BLaER1 treated with 17β-estradiol and CSF1 and Interleukin-3, amounts not matched to agents 10 nM and 100 nM (cell line): ENCODE measurements around the gene UBA52.

Source experiments
- H3K27ac ChIP-seq, 11 experiments: shearing (Covaris generic); formaldehyde crosslinking; 2 replicates each; pipeline ENCODE4 v1.8.1; 2022
- H3K27me3 ChIP-seq, 11 experiments: shearing (Covaris generic); formaldehyde crosslinking; 2 replicates each; pipeline ENCODE4 v1.8.1; 2022
- H3K36me3 ChIP-seq, 11 experiments: shearing (Covaris generic); formaldehyde crosslinking; 2 replicates each; pipeline ENCODE4 v1.8.1; 2022
- H3K4me1 ChIP-seq, 10 experiments: shearing (Covaris generic); formaldehyde crosslinking; 2 replicates each; pipeline ENCODE4 v1.8.1; 2022
- H3K4me2 ChIP-seq, 11 experiments: shearing (Covaris generic); formaldehyde crosslinking; 2 replicates each; pipeline ENCODE4 v1.8.1; 2022
- H3K4me3 ChIP-seq, 10 experiments: shearing (Covaris generic); formaldehyde crosslinking; 2 replicates each; pipeline ENCODE4 v1.8.1; 2022
- H3K9ac ChIP-seq, 11 experiments: shearing (Covaris generic); formaldehyde crosslinking; 2 replicates each; pipeline ENCODE4 v1.8.1; 2022
- H3K9me3 ChIP-seq, 11 experiments: shearing (Covaris generic); formaldehyde crosslinking; replicated peaks in 1 of 11; 2 replicates each; pipeline ENCODE4 v1.8.1; 2022
- H4K20me1 ChIP-seq, 11 experiments: shearing (Covaris generic); formaldehyde crosslinking; 2 replicates each; pipeline ENCODE4 v1.8.1; 2022
- Cebpa-rat ChIP-seq, 11 experiments: shearing (Covaris generic); IDR thresholded peaks; 2 replicates each; pipeline ENCODE4 v1.8.1; 2022

The UBA52 gene

GRCh38 chr19:18607226-18608101 lies 35.8 kb downstream of the UBA52 start:
- H3K27ac ChIP-seq: no peak overlapping the region
- peak overlapping the region in 1 of 10 experiments; percentile 19; a peak in 2 of 20 replicates for H3K4me3 ChIP-seq

GRCh38 chr19:18608102-18608804 lies 36.6 kb downstream of the UBA52 start:
- H3K4me2 ChIP-seq: no peak overlapping the region

More at GRCh38 chr19:18607226-18608101, 35.8 kb downstream of the UBA52 start:
- no peaks in the 10 kb centered on the region for H3K9me3 ChIP-seq
- H3K4me1 ChIP-seq: peaks cover 26 to 50% (median 44%) of the 10 kb centered on the region in 10 experiments
- TF ChIP-seq Cebpa-rat (IDR thresholded peaks at IDR 0.05): no peak
- H3K36me3 ChIP-seq: no peaks in the 10 kb centered on the region
- peaks cover 98 to 100% (median 100%) of the 10 kb centered on the region in 11 experiments for H3K27me3 ChIP-seq
- no peak overlapping the region for H3K9ac ChIP-seq
- H4K20me1 ChIP-seq: peaks cover 0 to 91% (median 84%) of the 10 kb centered on the region in 11 experiments; a peak in 19 of 22 replicates
- peak overlapping the region; percentile 1 to 55 (median 28); a peak in 11 of 22 replicates for H3K4me2 ChIP-seq

GRCh38 chr19:18608805-18609716 lies 37.4 kb downstream of the UBA52 start:
- TF ChIP-seq Cebpa-rat (IDR thresholded peaks at IDR 0.05): no peak
- no peak overlapping the region for H3K27ac ChIP-seq
- H3K4me3 ChIP-seq: no peak overlapping the region
- H3K4me2 ChIP-seq: no peak overlapping the region
- H3K9me3 ChIP-seq: no peaks in the 10 kb centered on the region
- H4K20me1 ChIP-seq: peaks cover 0 to 93% (median 84%) of the 10 kb centered on the region in 11 experiments; a peak in 19 of 22 replicates
- peaks cover 98 to 100% (median 100%) of the 10 kb centered on the region in 11 experiments for H3K27me3 ChIP-seq
- no peaks in the 10 kb centered on the region for H3K36me3 ChIP-seq
- no peak overlapping the region for H3K9ac ChIP-seq
- H3K4me1 ChIP-seq: peaks cover 33 to 56% (median 50%) of the 10 kb centered on the region in 10 experiments

More at GRCh38 chr19:18608102-18608804, 36.6 kb downstream of the UBA52 start:
- Histone ChIP-seq H3K4me3 (no peak overlapping the region), H3K27me3 (peaks cover 98 to 100% (median 100%) of the 10 kb centered on the region in 11 experiments), H4K20me1 (peaks cover 0 to 91% (median 84%) of the 10 kb centered on the region in 11 experiments; a peak in 19 of 22 replicates), H3K36me3 (no peaks in the 10 kb centered on the region), H3K9ac (no peak overlapping the region), H3K27ac (no peak overlapping the region), H3K9me3 (no peaks in the 10 kb centered on the region), H3K4me1 (peaks cover 33 to 56% (median 50%) of the 10 kb centered on the region in 10 experiments)
- TF ChIP-seq Cebpa-rat (IDR thresholded peaks at IDR 0.05): no peak

- Histone ChIP-seq H3K36me3 (no peaks in the 10 kb centered on the region), H3K27ac (no peak overlapping the region), H3K4me1 (peaks cover 33 to 56% (median 50%) of the 10 kb centered on the region in 10 experiments), H4K20me1 (peaks cover 0 to 93% (median 82%) of the 10 kb centered on the region in 11 experiments; a peak in 19 of 22 replicates), H3K4me3 (peak overlapping the region in 2 of 10 experiments; percentile 5 to 46; a peak in 1 of 20 replicates), H3K9me3 (no peaks in the 10 kb centered on the region), H3K27me3 (peaks cover 98 to 100% (median 100%) of the 10 kb centered on the region in 11 experiments), H3K4me2 (peak overlapping the region in 4 of 11 experiments; percentile 86 to 94 (median 88); a peak in 4 of 22 replicates), H3K9ac (no peak overlapping the region)
- no peak for TF ChIP-seq Cebpa-rat (IDR thresholded peaks at IDR 0.05)
Measured at GRCh38 chr19:18609717-18610051, 38.0 kb downstream of the UBA52 start.

GRCh38 chr19:18610245-18610555 lies 38.5 kb downstream of the UBA52 start:
- Histone ChIP-seq H3K4me3 (peak overlapping the region in 5 of 10 experiments; percentile 5 to 46 (median 42); a peak in 5 of 20 replicates), H3K4me2 (peak overlapping the region in 10 of 11 experiments; percentile 29 to 94 (median 75); a peak in 16 of 22 replicates), H3K4me1 (peaks cover 33 to 55% (median 50%) of the 10 kb centered on the region in 10 experiments), H3K9me3 (no peaks in the 10 kb centered on the region), H4K20me1 (peaks cover 0 to 88% (median 76%) of the 10 kb centered on the region in 11 experiments; a peak in 19 of 22 replicates), H3K27ac (no peak overlapping the region), H3K36me3 (no peaks in the 10 kb centered on the region), H3K9ac (0 out of 22 replicates have a peak overlapping the region, but pooled peaks of 1 of the 11 experiments have one; percentile 17), H3K27me3 (peaks cover 98 to 100% (median 100%) of the 10 kb centered on the region in 11 experiments)
- TF ChIP-seq Cebpa-rat (IDR thresholded peaks at IDR 0.05): no peak

GRCh38 chr19:18610556-18611326 lies 39.1 kb downstream of the UBA52 start:
- peaks cover 0 to 83% (median 71%) of the 10 kb centered on the region in 11 experiments; a peak in 19 of 22 replicates for H4K20me1 ChIP-seq
- H3K4me1 ChIP-seq: peaks cover 32 to 49% (median 46%) of the 10 kb centered on the region in 10 experiments
- H3K9me3 ChIP-seq: 0 out of 22 replicates have a peak, but pooled peaks cover 0 to under 1% (median 0%) of the 10 kb centered on the region in 11 experiments
- peak overlapping the region; percentile 46 to 94 (median 64); a peak in 21 of 22 replicates for H3K4me2 ChIP-seq
- H3K36me3 ChIP-seq: no peaks in the 10 kb centered on the region
- H3K9ac ChIP-seq: peak overlapping the region in 1 of 11 experiments; percentile 17; a peak in 1 of 22 replicates
- TF ChIP-seq Cebpa-rat (IDR thresholded peaks at IDR 0.05): no peak
- peak overlapping the region in 7 of 10 experiments; percentile 30 to 46 (median 36); a peak in 9 of 20 replicates for H3K4me3 ChIP-seq
- H3K27ac ChIP-seq: no peak overlapping the region
- peaks cover 98 to 100% (median 100%) of the 10 kb centered on the region in 11 experiments for H3K27me3 ChIP-seq

GRCh38 chr19:18611327-18612050 lies 39.8 kb downstream of the UBA52 start:
- Histone ChIP-seq H3K9me3 (peaks cover 0 to 6% (median 0%) of the 10 kb centered on the region in 11 experiments; a peak in 3 of 22 replicates), H3K4me3 (peak overlapping the region in 9 of 10 experiments; percentile 30 to 69 (median 58); a peak in 16 of 20 replicates), H4K20me1 (peaks cover 0 to 75% (median 64%) of the 10 kb centered on the region in 11 experiments; a peak in 19 of 22 replicates), H3K27me3 (peaks cover 96 to 100% (median 99%) of the 10 kb centered on the region in 11 experiments), H3K4me1 (peaks cover 26 to 42% (median 40%) of the 10 kb centered on the region in 10 experiments), H3K36me3 (no peaks in the 10 kb centered on the region), H3K9ac (peak overlapping the region in 1 of 11 experiments; percentile 54; a peak in 1 of 22 replicates), H3K27ac (no peak overlapping the region), H3K4me2 (peak overlapping the region; percentile 86 to 94 (median 87))
- no peak for TF ChIP-seq Cebpa-rat (IDR thresholded peaks at IDR 0.05)
